NCI-H146 treated with DMSO at 0.1 percent for 48 hours (cell line): ENCODE measurements around the gene VGLL3.

Source experiments
- DNase-seq: peaks from one replicate; lab custom pipeline; 2025; ENCODE audit not compliant: unreplicated experiment; lab: John Stamatoyannopoulos, UW

Gene VGLL3

GRCh38 chr3:86951322-86951721, 39.6 kb downstream of the VGLL3 start:
- DNase-seq = no peak

GRCh38 chr3:86950717-86951116, 40.2 kb downstream of the VGLL3 start:
- DNase-seq = no peak

GRCh38 chr3:86949850-86950249, 41.1 kb downstream of the VGLL3 start:
- no peak for DNase-seq

GRCh38 chr3:86948822-86949221, 42.1 kb downstream of the VGLL3 start:
- DNase-seq = no peak

GRCh38 chr3:86942206-86942605, 48.7 kb downstream of the VGLL3 start:
- no peak for DNase-seq

- DNase-seq = no peak
These were observed 52.4 kb downstream of the VGLL3 start for GRCh38 chr3:86938416-86939105.

- no peak for DNase-seq
These were observed 53.6 kb downstream of the VGLL3 start for GRCh38 chr3:86937306-86937791.

- no peak for DNase-seq
These were observed 56.1 kb downstream of the VGLL3 start for GRCh38 chr3:86934851-86935250.

- DNase-seq = no peak
These were observed 60.1 kb downstream of the VGLL3 start for GRCh38 chr3:86930831-86931230.

- no peak for DNase-seq
These were observed 60.8 kb downstream of the VGLL3 start for GRCh38 chr3:86930181-86930580.

GRCh38 chr3:86929046-86929445, 61.9 kb downstream of the VGLL3 start:
- DNase-seq = peak; percentile 25

- DNase-seq = no peak
These were observed 67.9 kb downstream of the VGLL3 start for GRCh38 chr3:86923071-86923491.

- DNase-seq = no peak
These were observed 68.8 kb downstream of the VGLL3 start for GRCh38 chr3:86921971-86922680.

- no peak for DNase-seq
These were observed 76.3 kb downstream of the VGLL3 start for GRCh38 chr3:86914670-86915069.

- no peak for DNase-seq
These were observed 77.8 kb downstream of the VGLL3 start for GRCh38 chr3:86913160-86913559.

GRCh38 chr3:86895202-86895601, 95.7 kb downstream of the VGLL3 start:
- no peak for DNase-seq

GRCh38 chr3:86890741-86891396, 100.1 kb downstream of the VGLL3 start:
- peak; percentile 79 for DNase-seq
